H1 (cell line): ENCODE measurements around the gene CFAP65. TPM values are rescaled to one million over a fixed set of nuclear protein-coding genes. Genes with fewer than 3 reads are reported as not detected.

Experiments
- CHD7 ChIP-seq: fragments of 300-600 bp; sonication (generic); IDR thresholded peaks from 2 replicates; pipeline ENCODE4 v1.7.1; 2012; ENCODE audit warnings: low read length, moderate library complexity, mild to moderate bottlenecking, inconsistent platforms; ENCODE audit not compliant: insufficient replicate concordance
- NRF1 ChIP-seq: IDR thresholded peaks from 2 replicates; pipeline ENCODE4 v1.6.1; 2011; ENCODE audit warnings: mild to moderate bottlenecking, low read depth, low read length, improper control_type of control experiment
- SIRT6 ChIP-seq: IDR thresholded peaks from one replicate; pipeline ENCODE4 v1.7.1; 2012; ENCODE audit warnings: low read length, inconsistent platforms
- SIX5 ChIP-seq: IDR thresholded peaks from 2 replicates; pipeline ENCODE4 v1.6.1; 2011; ENCODE audit warnings: mild to moderate bottlenecking, low read depth, low read length
- SP2 ChIP-seq: IDR thresholded peaks from 2 replicates; pipeline ENCODE4 v1.6.1; 2012; ENCODE audit warnings: mild to moderate bottlenecking, low read length, inconsistent platforms
- ZNF274 ChIP-seq: IDR thresholded peaks from 2 replicates; pipeline ENCODE4 v1.7.0; 2012; ENCODE audit warnings: low read length, borderline replicate concordance; ENCODE audit errors: extremely low read depth
- polyA plus RNA-seq, 7 experiments: library from polyadenylated mRNA; depleted of rRNA in 3 of 7; stranded (reverse) in 5 of 7; unstranded in 2 of 7; fragments of >200 nt in 5 of 7; fragments of 200-250 nt in 2 of 7; gene quantifications; 1 replicate in 5 of 7; 2 replicates in 1 of 7; 4 replicates in 1 of 7; pipeline versions ENCODE4 v1.2.1 to v1.2.3, GENCODE V29; 2011 to 2013; ENCODE audit warnings: missing spikeins in 2 of 7, mixed read lengths in 2 of 7
- total RNA-seq: library from RNA; stranded (reverse); fragmentation: NEBNext Ultra II Directional; extraction: Animal tissue kit (Norgen Biotek cat#: 25700); gene quantifications from 2 replicates; pipeline ENCODE4 v1.2.1, GENCODE V29; 2021
- TF ChIP-seq, protein P1 (sequence below): IDR thresholded peaks from 2 replicates; pipeline ENCODE4 v1.6.1; 2011; ENCODE audit warnings: low read length, improper control_type of control experiment

Gene CFAP65
- total and polyA plus RNA-seq, 2 of the 8 experiments (the other 6 are each of a cell fraction or from before 2014, with no cell fraction given), result 0.19 to 0.45 TPM

- TF ChIP-seq CHD7 (no peak), NRF1 (no peak), ZNF274 (no peak), SP2 (no peak), SIX5 (no peak), SIRT6 (no peak)
- TF ChIP-seq, protein P1, sequence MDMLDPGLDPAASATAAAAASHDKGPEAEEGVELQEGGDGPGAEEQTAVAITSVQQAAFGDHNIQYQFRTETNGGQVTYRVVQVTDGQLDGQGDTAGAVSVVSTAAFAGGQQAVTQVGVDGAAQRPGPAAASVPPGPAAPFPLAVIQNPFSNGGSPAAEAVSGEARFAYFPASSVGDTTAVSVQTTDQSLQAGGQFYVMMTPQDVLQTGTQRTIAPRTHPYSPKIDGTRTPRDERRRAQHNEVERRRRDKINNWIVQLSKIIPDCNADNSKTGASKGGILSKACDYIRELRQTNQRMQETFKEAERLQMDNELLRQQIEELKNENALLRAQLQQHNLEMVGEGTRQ, result no peak
Measured at GRCh38 chr2:219086196-219086595, 44.9 kb upstream of the CFAP65 start (continued).
